Measurements from ENCODE around the gene EEF1A2.
A peak's percentile ranks its signal among the peaks of the same experiment; 100 is the strongest.

The EEF1A2 gene

DNA sequence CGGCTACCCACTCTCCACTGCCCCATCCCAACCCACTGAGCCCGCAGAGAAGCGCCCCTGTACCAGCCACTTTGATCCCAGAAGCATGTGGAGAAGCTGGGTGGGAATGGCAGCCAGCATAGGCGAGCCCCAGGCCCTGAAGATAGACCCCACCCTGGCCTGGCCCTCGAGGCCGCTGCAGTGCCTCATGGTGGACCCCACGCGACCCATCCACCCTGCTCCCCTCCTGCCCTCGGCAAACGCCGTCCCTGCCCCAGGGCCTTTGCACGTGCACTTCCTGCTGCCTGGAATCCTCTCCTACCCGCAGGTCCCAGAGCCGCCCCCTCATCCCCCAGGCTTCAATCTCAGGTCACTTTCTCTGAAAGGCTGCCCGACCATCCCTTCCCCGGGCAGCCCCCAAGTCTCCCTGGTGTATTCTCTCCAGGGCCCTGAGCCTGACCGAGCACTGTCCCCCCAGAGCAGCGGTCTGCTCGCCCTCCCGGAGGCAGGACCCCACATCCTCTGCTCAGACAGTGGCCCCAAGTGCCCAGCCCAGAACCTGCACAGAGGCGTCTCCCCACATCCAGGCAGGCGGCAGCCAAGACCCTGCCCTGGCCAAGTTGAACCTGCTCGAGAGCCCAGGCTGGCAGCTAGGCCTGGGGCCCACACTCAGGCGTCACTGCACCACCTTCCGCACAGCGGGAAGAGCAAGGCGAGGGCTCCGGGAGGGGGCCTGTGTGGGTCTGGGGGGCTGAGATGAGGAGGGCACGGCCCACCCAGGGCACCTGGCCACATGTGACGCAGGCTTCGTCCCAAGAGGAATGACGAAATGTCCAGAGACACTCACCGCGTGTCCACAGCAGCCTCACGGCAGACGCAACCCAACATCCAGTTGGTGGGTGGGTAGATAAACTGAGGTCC is 40.5 kb downstream of the EEF1A2 start:
- Histone ChIP-seq H3K18ac (ENCODE audit: low read length) (no peak overlapping the region), H3K9ac (ENCODE audit: low read depth, low read length, poor library complexity) (no peak overlapping the region), H3K79me1 (ENCODE audit: low read depth, low read length) (peaks cover 43% of the 10 kb centered on the region), H2AFZ (ENCODE audit: low read length) (no peak overlapping the region), H3K14ac (ENCODE audit: low read length) (peak overlapping the region; percentile 21), H3K27me3 (ENCODE audit: control insufficient read depth in 3 of 3, insufficient read depth in 3 of 3, low read depth in 1 of 3, low read length in 3 of 3) (no peaks in the 10 kb centered on the region), H2BK15ac (ENCODE audit: low read length) (no peak overlapping the region), H3K9me3 (replicated peaks in 1 of 2; ENCODE audit: control insufficient read depth in 2 of 2, insufficient read depth in 1 of 2, low read depth in 1 of 2, low read length in 2 of 2) (no peaks in the 10 kb centered on the region), H3K4me1 (ENCODE audit: control insufficient read depth in 2 of 2, insufficient read depth in 1 of 2, low read depth in 1 of 2, low read length in 2 of 2) (peaks cover 18 to 28% of the 10 kb centered on the region in 2 donors), H2BK120ac (ENCODE audit: low read depth, low read length) (no peak overlapping the region), H2BK5ac (ENCODE audit: low read length) (peak overlapping the region; percentile 24), H4K8ac (ENCODE audit: low read depth, low read length) (no peak overlapping the region), H3K4ac (ENCODE audit: low read length) (no peak overlapping the region), H3K23ac (ENCODE audit: low read depth, low read length, poor library complexity) (peak overlapping the region; percentile 93), H3K36me3 (replicated peaks in 1 of 2; ENCODE audit: control insufficient read depth in 2 of 2, insufficient read depth in 2 of 2, low read length in 2 of 2) (peaks cover 0 to 34% of the 10 kb centered on the region in 2 donors), H2AK5ac (ENCODE audit: low read depth, low read length) (no peak overlapping the region), H3K27ac (replicated peaks; ENCODE audit: low read length) (no peak overlapping the region), H3K4me3 (ENCODE audit: low read length in 2 of 2) (peak overlapping the region in 1 of 2 donors; percentile 25), H4K91ac (ENCODE audit: low read depth, low read length, poor library complexity) (no peak overlapping the region), H3K4me2 (ENCODE audit: insufficient read depth, low read length, poor library complexity, severe bottlenecking) (no peak overlapping the region), H2BK12ac (ENCODE audit: low read length) (no peak overlapping the region)
- DNase-seq (ENCODE audit: low spot score), result no peak
- WGBS, 2 donors (ENCODE audit: extremely low coverage in 2 of 2, insufficient read length in 2 of 2, insufficient replicate concordance in 1 of 2), result no CpG with 5 or more reads among the region's 36 CpGs

DNA sequence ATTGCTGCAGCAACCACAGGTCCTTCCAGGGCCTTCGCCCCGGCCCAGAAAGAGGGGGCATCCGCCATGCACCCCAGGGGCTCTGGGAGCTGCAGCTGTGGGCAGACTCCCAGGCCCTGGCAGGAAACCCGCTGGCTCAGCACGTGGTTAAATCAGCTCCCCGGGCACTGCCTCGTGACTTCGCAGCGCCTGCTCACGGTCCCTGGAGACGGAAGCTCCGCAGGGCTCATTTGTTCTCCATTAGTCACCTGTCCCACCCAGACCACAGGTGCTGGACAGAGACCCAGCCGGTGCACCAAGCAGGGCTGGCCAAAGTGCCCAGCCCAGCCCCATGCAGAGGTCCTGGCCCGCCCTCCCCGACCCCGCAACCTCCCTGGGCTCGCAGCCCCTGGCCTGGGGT is 41.1 kb downstream of the EEF1A2 start:
- no peak for DNase-seq (ENCODE audit: low spot score)

DNA sequence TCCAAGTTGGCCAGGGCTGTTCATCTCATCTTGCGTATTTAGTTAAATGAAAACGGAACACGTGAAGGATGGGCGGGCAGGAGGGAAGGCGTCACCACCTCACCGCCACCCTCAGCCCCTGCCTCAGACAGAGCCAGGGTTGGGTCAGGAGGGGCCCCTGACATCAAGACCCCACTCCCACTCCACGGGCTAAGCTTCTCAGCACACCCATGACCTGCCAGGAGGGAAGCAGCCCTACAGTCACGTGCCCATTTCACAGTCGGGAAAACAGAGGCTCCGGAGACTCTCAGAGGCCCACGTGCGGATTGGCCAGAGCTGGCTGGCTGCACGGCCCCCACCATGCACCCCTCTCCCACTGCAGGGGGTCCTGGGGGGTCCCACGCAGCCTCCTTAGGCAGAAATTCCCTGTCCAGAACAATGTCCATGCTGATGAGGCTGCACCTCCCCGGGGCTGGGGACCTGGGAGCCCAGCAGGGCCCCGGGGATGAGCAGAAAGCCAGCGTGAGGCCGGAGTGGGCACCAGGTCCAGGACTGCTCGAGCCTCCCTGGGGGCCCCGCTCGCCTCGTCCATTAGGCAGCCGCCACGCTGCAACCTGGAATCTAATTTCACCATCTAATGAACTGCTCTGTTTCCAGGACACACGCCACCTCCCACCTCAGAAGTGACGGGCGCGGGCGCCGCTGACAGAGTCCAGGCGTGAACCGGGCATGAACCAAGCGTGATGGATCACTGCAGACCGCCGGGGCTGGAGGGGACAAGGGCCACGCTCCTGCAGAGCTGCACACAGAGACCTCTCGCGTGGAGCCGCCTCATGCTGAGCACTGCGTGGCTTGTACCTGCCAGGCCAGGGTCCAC is 42.2 kb downstream of the EEF1A2 start:
- Histone ChIP-seq H2AFZ (ENCODE audit: low read length) (no peak overlapping the region), H2BK12ac (ENCODE audit: low read length) (no peak overlapping the region), H3K4me1 (ENCODE audit: control insufficient read depth in 2 of 2, insufficient read depth in 1 of 2, low read depth in 1 of 2, low read length in 2 of 2) (peaks cover 20 to 36% of the 10 kb centered on the region in 2 donors), H2BK15ac (ENCODE audit: low read length) (no peak overlapping the region), H3K18ac (ENCODE audit: low read length) (peak overlapping the region; percentile 48), H3K9ac (ENCODE audit: low read depth, low read length, poor library complexity) (no peak overlapping the region), H3K14ac (ENCODE audit: low read length) (no peak overlapping the region), H3K79me1 (ENCODE audit: low read depth, low read length) (peaks cover 39% of the 10 kb centered on the region), H2BK120ac (ENCODE audit: low read depth, low read length) (no peak overlapping the region), H3K9me3 (replicated peaks in 1 of 2; ENCODE audit: control insufficient read depth in 2 of 2, insufficient read depth in 1 of 2, low read depth in 1 of 2, low read length in 2 of 2) (no peaks in the 10 kb centered on the region), H3K36me3 (replicated peaks in 1 of 2; ENCODE audit: control insufficient read depth in 2 of 2, insufficient read depth in 2 of 2, low read length in 2 of 2) (peaks cover 0 to 32% of the 10 kb centered on the region in 2 donors), H3K27me3 (ENCODE audit: control insufficient read depth in 3 of 3, insufficient read depth in 3 of 3, low read depth in 1 of 3, low read length in 3 of 3) (no peaks in the 10 kb centered on the region), H3K27ac (replicated peaks; ENCODE audit: low read length) (no peak overlapping the region), H3K23ac (ENCODE audit: low read depth, low read length, poor library complexity) (peak overlapping the region; percentile 68), H2AK5ac (ENCODE audit: low read depth, low read length) (no peak overlapping the region), H4K8ac (ENCODE audit: low read depth, low read length) (no peak overlapping the region), H3K4ac (ENCODE audit: low read length) (no peak overlapping the region), H3K4me3 (ENCODE audit: low read length in 2 of 2) (no peak overlapping the region), H2BK5ac (ENCODE audit: low read length) (no peak overlapping the region), H4K91ac (ENCODE audit: low read depth, low read length, poor library complexity) (peak overlapping the region; percentile 53), H3K4me2 (ENCODE audit: insufficient read depth, low read length, poor library complexity, severe bottlenecking) (no peak overlapping the region)
- no peak for DNase-seq (ENCODE audit: low spot score)
- no CpG with 5 or more reads among the region's 40 CpGs for WGBS, 2 donors (ENCODE audit: extremely low coverage in 2 of 2, insufficient read length in 2 of 2, insufficient replicate concordance in 1 of 2)

More for the DNA sequence above, 41.1 kb downstream of the EEF1A2 start:
- Histone ChIP-seq H3K9me3 (replicated peaks in 1 of 2; ENCODE audit: control insufficient read depth in 2 of 2, insufficient read depth in 1 of 2, low read depth in 1 of 2, low read length in 2 of 2) (no peaks in the 10 kb centered on the region), H2AFZ (ENCODE audit: low read length) (no peak overlapping the region), H3K4me2 (ENCODE audit: insufficient read depth, low read length, poor library complexity, severe bottlenecking) (no peak overlapping the region), H3K4me3 (ENCODE audit: low read length in 2 of 2) (no peak overlapping the region), H2BK120ac (ENCODE audit: low read depth, low read length) (no peak overlapping the region), H4K8ac (ENCODE audit: low read depth, low read length) (no peak overlapping the region), H2BK12ac (ENCODE audit: low read length) (no peak overlapping the region), H2AK5ac (ENCODE audit: low read depth, low read length) (no peak overlapping the region), H3K14ac (ENCODE audit: low read length) (no peak overlapping the region), H3K79me1 (ENCODE audit: low read depth, low read length) (peaks cover 40% of the 10 kb centered on the region), H3K4me1 (ENCODE audit: control insufficient read depth in 2 of 2, insufficient read depth in 1 of 2, low read depth in 1 of 2, low read length in 2 of 2) (peaks cover 20 to 32% of the 10 kb centered on the region in 2 donors), H4K91ac (ENCODE audit: low read depth, low read length, poor library complexity) (no peak overlapping the region), H3K36me3 (replicated peaks in 1 of 2; ENCODE audit: control insufficient read depth in 2 of 2, insufficient read depth in 2 of 2, low read length in 2 of 2) (peaks cover 0 to 32% of the 10 kb centered on the region in 2 donors), H3K4ac (ENCODE audit: low read length) (no peak overlapping the region), H3K27me3 (ENCODE audit: control insufficient read depth in 3 of 3, insufficient read depth in 3 of 3, low read depth in 1 of 3, low read length in 3 of 3) (no peaks in the 10 kb centered on the region), H3K23ac (ENCODE audit: low read depth, low read length, poor library complexity) (no peak overlapping the region), H3K27ac (replicated peaks; ENCODE audit: low read length) (no peak overlapping the region), H3K9ac (ENCODE audit: low read depth, low read length, poor library complexity) (no peak overlapping the region), H3K18ac (ENCODE audit: low read length) (no peak overlapping the region), H2BK5ac (ENCODE audit: low read length) (peak overlapping the region; percentile 53), H2BK15ac (ENCODE audit: low read length) (no peak overlapping the region)
- WGBS, 2 donors (ENCODE audit: extremely low coverage in 2 of 2, insufficient read length in 2 of 2, insufficient replicate concordance in 1 of 2), result no CpG with 5 or more reads among the region's 17 CpGs

DNA sequence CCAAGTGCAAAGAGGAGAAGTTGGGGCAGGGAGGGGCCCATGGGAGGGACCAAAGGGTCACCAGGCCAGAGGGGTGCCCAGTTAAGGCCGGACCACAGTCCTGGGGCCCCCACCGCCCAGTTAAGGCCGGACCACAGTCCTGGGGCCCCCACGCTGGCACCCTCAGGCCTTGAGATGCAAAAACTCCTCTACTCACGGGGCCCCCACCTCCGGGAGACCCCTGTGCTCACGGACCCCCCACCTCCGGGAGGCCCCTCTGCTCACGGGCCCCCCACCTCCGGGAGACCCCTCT is 43.4 kb downstream of the EEF1A2 start:
- Histone ChIP-seq H3K23ac (ENCODE audit: low read depth, low read length, poor library complexity) (peak overlapping the region; percentile 97), H3K4me3 (ENCODE audit: low read length in 2 of 2) (peak overlapping the region in 1 of 2 donors; percentile 10), H3K18ac (ENCODE audit: low read length) (peak overlapping the region; percentile 80), H3K9ac (ENCODE audit: low read depth, low read length, poor library complexity) (no peak overlapping the region), H4K91ac (ENCODE audit: low read depth, low read length, poor library complexity) (no peak overlapping the region), H3K27me3 (ENCODE audit: control insufficient read depth in 3 of 3, insufficient read depth in 3 of 3, low read depth in 1 of 3, low read length in 3 of 3) (no peaks in the 10 kb centered on the region), H2AK5ac (ENCODE audit: low read depth, low read length) (peak overlapping the region; percentile 92), H2BK5ac (ENCODE audit: low read length) (no peak overlapping the region), H3K36me3 (replicated peaks in 1 of 2; ENCODE audit: control insufficient read depth in 2 of 2, insufficient read depth in 2 of 2, low read length in 2 of 2) (peaks cover 0 to 34% of the 10 kb centered on the region in 2 donors), H3K79me1 (ENCODE audit: low read depth, low read length) (peaks cover 40% of the 10 kb centered on the region), H2BK120ac (ENCODE audit: low read depth, low read length) (no peak overlapping the region), H4K8ac (ENCODE audit: low read depth, low read length) (no peak overlapping the region), H3K4ac (ENCODE audit: low read length) (no peak overlapping the region), H3K27ac (replicated peaks; ENCODE audit: low read length) (no peak overlapping the region), H3K4me1 (ENCODE audit: control insufficient read depth in 2 of 2, insufficient read depth in 1 of 2, low read depth in 1 of 2, low read length in 2 of 2) (peaks cover 20 to 38% of the 10 kb centered on the region in 2 donors), H2BK12ac (ENCODE audit: low read length) (no peak overlapping the region), H3K9me3 (replicated peaks in 1 of 2; ENCODE audit: control insufficient read depth in 2 of 2, insufficient read depth in 1 of 2, low read depth in 1 of 2, low read length in 2 of 2) (no peaks in the 10 kb centered on the region), H3K14ac (ENCODE audit: low read length) (no peak overlapping the region), H3K4me2 (ENCODE audit: insufficient read depth, low read length, poor library complexity, severe bottlenecking) (peak overlapping the region; percentile 23), H2BK15ac (ENCODE audit: low read length) (no peak overlapping the region), H2AFZ (ENCODE audit: low read length) (no peak overlapping the region)
- DNase-seq (ENCODE audit: low spot score), result no peak
- no CpG with 5 or more reads among the region's 10 CpGs for WGBS, 2 donors (ENCODE audit: extremely low coverage in 2 of 2, insufficient read length in 2 of 2, insufficient replicate concordance in 1 of 2)

Data from neuronal stem cell (in vitro differentiated cells).